IMR-90 (cell line): ENCODE measurements around the gene NOL9. TPM values are rescaled to one million over a fixed set of nuclear protein-coding genes. Genes with fewer than 3 reads are reported as not detected.

Experiments used
- ELK1 ChIP-seq: fragments of 150-350 bp; IDR thresholded peaks from 2 replicates; pipeline ENCODE4 v1.6.1; 2016; ENCODE audit warnings: low read depth, mild to moderate bottlenecking, low read length, moderate library complexity, borderline replicate concordance
- polyA plus RNA-seq, 3 experiments: library from polyadenylated mRNA; depleted of rRNA; stranded (reverse); fragments of >200 nt; gene quantifications; 2 replicates each; pipeline ENCODE4 v1.2.3, GENCODE V29; 2012; ENCODE audit warnings: low replicate concordance in 1 of 3
- total RNA-seq: library from RNA; depleted of rRNA; stranded (reverse); fragments of >200 nt; gene quantifications from 2 replicates; pipeline ENCODE4 v1.2.3, GENCODE V29; 2012

Gene NOL9
- total and polyA plus RNA-seq, 2 of the 4 experiments (the other 2 are of a cell fraction), result 13.0 to 19.2 TPM

- no peak for TF ChIP-seq ELK1
Measured at GRCh38 chr1:6579374-6580118, 25.2 kb upstream of the NOL9 start, which contains the start of gene ZBTB48 (continued).
